NCI-H2081 (cell line): ENCODE results near the gene ZDHHC1.
"Not testable (repeated sequence)": the region's sequence is repeated elsewhere in the genome, so short reads cannot be mapped to it uniquely, and the experiment has no call there.

ENCODE experiments used
- DNase-seq, 2 experiments: peaks; one replicate each; lab custom pipeline; 2025; lab: John Stamatoyannopoulos, UW

ZDHHC1 gene

DNA sequence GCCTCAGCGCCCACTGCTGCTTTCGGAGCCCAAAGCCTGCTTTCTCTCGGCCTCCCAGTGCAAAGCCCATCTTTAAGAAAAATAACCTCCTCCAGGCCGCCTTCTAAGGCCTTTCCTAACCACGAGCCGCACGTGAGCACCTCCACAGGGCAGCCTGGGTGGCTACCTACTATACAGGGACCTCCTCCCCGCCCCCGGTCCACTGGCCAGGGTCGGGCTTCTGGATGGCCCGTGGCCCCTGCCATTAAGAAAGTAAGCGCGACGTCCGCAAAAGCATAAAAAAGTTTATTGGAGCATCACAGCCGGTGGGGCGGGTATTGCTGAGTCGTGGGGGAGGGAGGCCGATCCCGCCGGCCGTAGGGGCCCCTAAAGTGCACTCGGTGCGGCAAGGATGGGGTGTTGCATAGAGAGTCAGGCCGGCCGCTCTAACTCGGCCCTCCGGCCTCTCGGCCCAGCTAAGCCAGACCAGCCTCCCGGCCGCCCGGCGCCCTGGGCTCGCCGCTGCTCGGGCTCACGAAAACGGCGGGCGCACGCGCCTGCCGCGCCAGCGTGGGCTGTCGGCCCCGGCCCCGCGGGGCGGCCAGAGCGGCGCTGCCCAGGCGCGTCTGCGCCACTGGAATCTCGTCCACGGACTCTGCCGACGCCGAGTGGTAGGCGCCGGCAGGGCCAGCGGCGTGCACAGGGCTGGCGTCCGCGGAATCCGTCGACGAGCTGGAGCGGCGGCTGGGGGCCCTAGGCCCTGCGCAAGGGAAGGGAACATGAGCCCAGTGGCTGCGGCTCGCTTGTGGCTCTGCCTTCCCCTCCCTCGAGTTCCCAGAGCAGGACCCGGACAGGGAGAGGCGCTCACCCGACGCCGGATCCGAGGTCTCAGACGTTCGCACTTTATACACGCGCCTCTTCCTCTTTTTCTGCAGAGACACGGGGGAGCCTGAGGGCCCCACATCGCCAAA is 21.8 kb downstream of the ZDHHC1 start:
- DNase-seq = no peak

DNA sequence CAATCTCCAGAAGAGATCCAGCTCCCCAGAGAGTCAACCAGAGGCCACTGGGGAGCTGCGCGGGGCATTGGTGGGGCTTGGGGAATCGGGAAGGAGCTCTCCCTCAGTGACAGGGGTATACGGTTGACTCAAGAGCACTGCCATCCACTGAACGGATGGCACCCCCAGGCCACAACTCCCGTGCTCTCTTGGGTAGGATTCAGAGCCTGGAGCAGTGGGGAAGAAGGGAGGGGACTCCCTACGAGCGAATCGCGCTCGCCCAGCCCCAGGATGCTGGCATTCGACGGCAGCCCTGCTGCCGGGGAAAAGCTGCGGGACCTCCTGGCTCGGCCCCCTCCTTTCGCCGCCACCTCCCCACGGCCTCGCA is 22.5 kb downstream of the ZDHHC1 start:
- DNase-seq = peak; percentile 19 to 24

DNA sequence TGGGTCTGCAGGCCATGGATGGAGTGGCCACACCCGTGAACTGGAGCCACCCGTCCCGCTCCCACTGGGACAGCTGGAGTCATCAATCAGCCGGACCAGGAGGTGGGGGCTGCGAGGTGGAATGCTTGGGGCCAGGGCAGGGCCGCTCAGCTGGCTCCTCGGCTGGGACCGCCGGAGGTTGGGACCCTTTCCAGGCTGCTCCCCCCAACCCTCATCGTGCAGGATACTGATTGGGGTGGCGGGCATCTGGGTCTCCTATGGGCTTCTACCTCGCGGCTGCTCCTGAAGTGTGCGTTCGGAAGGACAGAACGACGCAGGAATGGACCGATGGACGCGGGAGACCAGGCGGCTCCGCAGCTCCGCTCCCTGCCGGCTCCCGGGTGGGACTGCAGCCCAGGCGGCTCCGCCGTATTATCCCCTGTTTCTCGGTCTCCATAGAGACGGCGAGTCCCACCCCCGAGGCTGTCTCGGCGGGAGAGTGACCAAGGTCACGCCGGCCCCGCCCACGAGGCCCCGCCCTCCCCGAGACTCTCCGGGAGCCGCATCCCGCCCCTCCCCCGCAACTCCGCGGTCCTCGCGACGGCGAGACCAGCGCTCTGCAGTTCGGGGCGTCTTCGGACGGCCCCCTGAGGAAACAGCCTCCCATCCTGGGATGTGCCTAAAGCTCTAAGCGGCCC is 23.0 kb downstream of the ZDHHC1 start, which contains the start of gene TPPP3:
TPPP3 (minus strand) TSS at position 388 of the 677 bp plus-strand sequence. CDS start 2,387 bp downstream, outside the sequence.
- DNase-seq = peak; percentile 63 to 66

DNA sequence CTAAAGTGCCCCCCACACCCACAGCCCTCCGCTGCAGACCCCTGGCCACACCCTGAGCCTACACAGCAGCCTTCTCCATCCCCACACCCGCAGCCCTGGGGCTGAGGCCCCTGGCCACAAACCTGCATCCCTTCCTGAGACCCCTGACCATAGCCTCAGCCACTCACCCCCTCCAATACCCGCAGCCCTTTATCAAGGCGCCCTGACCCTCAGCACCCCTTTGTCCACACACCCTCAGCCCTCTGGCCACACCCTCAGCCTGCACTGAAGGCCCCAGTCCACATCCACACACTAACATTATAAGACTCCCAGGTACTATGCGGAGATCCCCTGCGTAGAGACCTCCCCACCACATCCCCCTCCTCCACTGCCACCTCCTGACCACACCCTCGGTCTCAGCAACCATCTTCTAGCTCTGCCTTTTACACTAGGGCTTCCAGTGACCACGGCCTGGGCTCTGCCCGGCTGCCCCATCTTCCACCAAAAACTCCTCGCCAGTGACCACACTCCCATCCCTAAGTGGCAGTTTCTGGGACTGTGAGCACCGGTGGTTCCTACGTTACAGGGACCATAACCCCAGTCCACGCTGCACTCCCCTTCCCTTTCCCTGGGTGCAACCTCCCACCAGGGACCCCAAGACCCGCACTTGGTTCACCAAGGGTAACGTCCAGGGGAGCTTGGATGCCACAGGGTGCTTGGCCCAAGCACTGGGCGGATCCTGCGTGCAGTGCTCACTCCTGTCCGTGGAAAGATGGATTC is 23.8 kb downstream of the ZDHHC1 start:
- no peak for DNase-seq

DNA sequence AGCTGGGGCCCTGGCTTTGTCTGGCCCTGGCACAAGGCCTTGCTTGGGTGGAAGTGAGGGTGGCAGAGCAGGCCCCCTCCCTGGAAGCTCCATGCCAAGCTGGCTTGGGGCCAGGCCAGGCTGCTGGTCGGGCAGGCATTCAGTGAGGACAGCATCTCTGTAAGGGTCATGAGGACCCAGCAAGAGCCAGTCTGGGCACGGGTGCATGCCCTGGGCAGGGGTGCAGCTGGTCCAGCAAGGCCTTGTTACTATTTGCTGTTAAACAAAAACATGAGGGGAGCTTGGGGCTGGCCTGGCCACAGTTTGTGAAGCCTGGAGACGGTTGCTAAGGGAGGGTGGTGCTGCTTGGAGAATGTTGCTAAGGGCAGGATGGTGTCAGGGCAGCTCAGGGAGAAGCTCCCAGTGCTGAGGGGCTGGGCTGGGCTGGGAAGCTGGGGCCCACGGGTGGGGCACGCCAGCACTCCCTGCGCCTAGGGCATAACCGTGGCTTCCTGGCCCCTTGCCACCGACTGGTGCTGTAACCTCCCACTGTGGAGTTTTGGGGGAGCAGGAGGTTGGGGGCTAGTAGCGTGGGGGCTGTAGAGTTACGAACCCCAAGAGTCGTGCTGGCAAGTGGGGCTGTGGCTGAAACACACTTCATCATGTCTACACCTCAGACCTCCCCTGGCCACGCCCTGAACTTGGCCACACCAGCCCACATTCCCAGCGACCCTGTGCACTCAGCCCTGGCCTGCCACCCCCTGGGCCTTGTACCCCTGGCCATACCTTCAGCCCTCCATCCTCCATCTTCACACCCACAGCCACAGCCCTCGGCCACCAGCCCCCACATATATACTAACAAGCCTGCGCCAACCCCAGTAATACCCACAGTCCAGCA is 24.6 kb downstream of the ZDHHC1 start:
- DNase-seq = peak; percentile 15 to 64

DNA sequence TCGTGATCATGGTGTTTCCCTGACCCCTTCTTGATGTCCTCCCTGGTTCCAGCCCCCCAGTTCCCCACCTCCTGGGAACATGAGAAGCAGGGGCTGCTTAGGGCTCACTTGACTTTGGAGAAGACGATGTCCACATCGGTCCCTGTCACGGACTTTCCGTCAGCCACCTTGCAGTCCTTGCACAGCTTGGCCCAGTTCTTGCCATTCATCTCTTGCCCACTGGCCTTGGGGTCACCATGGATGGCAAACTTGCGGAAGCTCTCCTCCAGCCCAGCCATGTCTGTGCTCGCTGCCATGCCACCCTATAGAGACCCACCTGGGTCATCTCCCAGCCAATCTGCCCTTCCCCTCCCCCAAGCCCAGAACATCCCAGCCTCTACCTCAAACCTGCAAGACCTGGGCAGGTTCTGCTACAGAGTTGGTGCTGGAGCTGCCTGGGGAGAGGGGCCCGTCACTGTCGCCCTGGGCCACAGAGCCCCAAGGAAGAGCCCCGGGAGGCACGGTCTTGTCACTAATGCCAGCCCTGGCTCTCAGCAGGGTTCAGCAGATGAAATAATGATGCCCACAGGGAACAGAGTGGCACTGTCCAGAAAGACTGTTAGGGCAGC is 25.4 kb downstream of the ZDHHC1 start:
- no peak for DNase-seq

DNA sequence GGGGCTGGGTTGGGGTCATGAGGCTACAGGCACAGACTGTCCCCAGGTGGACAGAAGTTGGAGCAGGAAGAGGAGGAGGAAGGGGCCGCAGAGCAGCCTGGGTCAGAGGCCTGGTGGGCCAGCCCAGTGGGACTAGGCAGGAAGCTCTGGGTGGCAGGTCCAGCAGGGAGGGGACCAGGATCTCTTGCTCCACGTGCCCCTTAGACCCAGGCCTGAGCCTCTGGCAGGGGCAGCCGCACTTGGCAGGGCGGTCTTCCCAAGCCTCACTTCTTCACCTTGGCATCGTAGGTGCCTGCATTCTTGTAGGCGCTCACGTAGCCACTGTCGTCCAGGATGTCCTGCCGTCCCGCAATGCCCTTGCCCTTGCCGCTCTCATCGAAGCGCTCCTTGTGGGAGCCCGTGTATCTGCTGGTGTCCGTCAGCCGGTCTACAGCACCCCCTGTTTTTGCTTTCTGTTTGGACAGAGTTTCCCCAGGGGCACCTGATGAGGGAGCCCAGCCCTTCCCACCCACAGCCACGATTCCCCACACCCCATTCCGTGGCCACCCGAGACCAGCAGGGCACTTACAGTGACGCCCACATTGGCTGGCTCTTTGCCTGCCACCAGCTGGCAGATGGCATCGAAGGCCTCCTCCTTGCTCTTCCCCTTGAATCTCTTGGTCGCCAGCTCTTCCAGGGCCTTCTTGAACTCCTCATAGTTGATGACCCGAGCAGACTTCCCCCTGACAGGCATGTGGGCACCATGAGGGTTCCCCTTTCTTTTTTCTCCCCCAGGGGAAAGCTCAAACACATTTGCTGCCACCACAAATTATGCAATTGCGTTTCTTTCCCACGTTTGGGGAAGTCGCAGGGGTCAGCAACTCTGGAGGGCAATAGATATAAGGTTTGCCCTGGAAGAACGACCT is 26.1 kb downstream of the ZDHHC1 start:
- no peak for DNase-seq

DNA sequence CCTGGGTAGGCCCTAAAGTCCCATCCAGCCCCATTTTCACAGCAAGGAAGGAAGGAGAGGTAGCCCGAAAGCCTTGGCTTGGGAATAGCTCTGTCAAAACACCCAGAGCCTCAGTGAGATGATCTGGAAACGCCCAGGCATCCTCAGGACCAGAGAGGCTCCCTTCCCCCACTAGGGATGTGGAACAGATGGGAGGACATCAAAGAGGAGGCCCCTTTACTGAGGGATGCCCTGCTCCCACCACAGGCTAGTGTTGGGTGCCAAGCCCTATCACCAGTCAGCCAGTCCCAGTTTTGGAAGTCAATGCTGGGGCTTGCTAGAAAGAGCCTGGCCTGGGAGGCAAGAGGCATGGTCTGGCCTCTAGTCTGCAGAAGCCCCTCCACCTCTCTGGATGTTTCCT is 27.7 kb downstream of the ZDHHC1 start:
- no peak for DNase-seq

DNA sequence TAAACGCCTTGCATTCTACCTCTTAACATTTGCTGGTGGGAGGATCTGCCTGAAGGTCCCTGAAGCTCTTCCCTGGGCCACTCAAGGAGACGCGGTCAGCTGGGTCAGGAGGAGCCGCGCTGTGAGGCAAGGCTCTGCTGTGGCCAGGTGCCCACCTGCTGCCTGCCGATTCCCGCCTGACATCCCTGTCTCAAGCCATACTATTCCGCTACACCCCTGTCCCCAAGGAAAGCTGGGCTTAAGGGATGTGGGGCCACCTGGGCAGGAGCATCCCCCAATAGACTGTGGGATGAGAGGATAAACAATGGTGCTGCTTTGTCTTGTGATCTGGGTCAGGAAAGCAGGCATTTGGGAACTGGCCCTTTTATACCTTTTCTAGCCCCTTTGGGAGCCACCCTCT is 28.1 kb downstream of the ZDHHC1 start:
- DNase-seq = no peak

DNA sequence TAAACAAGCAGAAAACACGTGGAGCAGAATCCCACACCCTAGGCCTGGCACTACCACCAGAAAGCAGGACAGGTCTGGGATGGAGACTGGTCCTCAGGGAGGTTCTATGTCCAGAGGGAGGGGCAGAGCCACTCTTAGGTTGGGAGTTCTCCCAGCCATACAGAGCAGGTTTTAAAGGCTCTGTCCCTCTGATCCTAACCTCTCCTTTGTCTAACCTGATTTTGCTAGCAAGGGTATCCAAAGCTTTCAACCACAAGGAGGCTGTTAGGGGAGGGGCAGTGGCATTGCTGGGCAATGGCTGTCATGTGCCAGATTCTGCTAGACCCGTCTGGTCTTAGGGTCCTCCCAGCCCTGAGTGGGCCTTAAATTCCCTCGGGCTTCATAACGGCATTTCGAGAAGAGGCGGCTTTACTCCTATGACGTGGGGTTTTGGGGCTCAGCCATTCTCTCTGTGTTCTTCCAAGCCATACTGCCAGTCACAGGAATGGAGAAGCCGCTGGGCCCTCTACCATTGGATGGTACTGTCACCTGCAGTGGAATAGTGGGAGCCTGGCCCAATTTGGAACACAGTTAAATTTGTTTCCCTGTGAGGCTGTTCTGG is 28.7 kb downstream of the ZDHHC1 start:
- DNase-seq = no peak

DNA sequence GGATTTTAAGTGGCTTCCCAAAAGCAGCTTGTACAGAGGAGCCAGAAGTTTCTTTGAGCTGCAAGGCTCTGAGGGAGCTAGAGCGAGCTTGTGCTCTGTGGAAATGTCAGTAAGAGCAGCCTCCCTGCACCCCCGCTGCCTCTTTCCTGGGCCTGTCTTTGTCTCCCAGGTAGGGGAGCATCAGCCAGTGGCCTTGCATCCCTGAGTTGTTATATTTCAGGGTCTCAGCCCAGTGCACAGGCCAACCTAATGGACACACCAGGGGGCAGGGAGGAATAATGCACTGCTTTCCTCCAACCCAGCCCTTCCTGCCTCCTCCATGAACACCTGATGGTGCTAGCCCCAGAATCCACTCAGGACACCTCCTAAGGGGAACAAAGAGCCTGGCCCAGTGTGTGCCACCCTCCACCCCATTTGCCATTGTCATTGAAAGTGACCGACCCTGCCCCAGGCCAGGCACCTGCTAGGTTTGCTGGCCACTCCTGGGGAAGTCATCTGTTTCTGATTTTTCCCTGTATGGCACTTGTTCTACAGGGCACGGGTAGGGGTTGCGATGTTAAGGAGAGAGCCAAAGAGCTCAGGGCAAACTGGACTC is 29.3 kb downstream of the ZDHHC1 start:
- no peak for DNase-seq

DNA sequence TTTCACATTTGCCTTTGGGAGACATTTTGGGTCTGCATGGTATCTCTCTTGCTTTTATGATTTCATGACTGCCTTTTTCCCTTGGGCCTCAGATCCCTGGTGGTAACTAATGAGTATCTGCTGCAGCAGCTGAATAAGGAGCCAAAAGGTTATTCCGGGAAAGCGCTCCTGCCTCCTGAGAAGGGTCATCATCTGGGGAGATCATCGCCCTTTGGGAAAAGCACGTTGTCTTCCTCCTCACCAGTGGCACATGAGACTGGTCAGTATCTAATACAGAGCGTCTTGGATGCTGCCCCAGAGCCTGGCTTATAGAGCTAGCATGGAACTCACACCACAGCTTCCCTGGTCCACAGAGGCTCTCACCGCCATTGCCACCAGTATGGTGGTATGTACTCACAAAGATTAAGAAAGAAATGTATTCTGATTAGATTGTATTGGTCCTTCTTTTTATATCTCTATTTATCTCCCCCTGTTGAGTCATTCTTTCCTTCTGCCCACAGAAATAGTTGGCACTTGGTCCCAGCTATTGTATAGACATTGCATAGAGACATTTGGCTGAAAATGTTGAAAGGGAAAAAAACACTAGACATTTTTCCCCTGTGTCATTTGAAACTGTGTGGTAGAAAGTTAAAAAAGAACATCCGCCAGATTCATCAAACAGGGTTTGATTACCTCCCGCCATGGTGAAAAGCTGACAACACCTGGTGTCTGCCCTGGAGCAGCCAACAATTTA is 31.3 kb downstream of the ZDHHC1 start:
- peak; percentile 15 to 36 for DNase-seq

DNA sequence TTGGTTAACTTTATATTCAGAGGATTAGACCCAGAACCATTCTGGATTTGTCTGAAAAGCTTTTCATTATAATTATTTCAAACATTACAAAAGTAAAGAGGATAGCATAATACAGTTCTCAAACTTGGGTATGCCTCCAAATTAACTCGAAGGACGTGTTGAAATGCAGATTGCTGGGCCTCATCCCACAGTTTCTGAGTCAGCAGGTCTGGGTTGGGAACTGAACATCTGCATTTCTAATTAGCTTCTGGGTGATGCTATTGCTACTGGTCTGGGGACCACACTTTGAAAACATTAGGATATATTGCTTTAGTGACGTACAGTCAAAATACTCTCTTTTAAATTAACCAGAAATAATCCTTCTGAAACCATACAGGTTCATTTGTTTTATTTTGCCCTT is 33.0 kb downstream of the ZDHHC1 start:
- DNase-seq = no peak

DNA sequence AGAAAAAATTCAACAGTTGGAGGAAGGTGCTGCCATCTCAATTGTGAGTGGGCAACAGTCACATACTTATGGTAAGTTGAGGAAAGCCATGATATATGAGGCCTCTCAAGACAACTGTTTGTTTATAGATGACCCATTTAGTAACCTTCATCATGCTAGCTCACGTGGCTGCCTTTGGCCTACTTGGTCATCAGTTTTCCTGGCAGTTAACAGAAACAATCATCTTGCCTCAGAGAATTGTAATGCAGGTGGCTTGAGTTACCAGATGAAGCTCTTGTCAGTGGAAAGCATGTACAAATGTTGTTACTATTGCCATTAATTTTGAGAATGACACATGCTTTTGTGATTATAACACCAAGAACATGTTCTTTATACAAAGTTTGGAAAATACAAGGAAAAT is 37.6 kb downstream of the ZDHHC1 start:
- no peak for DNase-seq

DNA sequence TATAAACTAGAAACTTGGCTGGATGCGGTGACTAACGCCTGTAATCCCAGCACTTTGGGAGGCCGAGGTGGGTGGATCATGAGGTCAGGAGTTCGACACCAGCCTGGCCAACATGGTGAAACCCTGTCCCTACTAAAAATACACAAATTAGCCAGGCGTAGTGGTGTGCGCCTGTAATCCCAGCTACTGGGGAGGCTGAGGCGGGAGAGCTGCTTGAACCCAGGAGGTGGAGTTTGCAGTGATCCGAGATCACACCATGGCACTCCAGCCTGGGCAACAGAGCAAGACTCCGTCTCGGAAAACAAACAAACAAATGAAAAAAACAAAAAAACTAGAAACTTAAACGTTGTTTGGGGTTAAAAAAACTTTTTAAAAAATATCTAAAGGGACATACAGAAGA is 40.3 kb downstream of the ZDHHC1 start:
- DNase-seq = not testable (repeated sequence)

DNA sequence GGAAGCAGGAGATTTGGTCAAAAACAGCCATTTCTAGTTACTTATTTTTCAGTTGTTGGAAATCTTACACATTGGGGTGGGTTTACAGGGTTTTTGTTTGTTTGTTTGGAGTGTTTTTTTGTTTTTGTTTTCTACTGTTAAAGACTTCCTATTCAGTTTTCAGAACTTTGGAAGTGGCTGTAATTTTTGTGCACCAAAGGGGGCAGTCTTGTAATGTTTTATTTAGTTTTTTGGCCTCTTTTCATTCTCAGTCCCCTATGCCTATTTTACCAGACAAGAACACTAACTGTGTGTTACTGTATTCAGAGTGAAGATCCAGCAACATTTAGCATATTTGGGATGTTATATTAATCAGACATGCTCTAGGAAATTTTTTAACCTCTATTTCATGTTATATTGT is 43.6 kb downstream of the ZDHHC1 start:
- DNase-seq = peak in 1 of 2 experiments; percentile 31

DNA sequence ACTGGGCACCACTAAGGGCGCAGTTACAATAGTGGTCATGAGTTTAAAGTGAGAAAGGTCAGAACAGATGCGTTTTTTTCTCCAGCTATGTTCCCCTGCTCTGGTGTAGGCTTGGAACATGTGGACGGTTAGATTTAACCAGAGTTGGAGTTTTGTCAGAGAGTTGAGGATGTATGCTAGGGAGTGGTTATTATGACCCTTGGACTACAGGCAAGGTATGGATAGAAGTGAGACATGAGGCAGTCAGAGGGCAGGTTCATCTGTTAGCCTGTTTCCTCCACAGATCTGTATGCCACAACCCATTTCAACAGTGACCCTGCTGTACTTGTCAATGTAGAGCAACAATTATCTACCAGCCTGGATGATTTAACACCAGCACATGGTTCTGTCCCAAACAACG is 45.6 kb downstream of the ZDHHC1 start:
- DNase-seq = no peak

DNA sequence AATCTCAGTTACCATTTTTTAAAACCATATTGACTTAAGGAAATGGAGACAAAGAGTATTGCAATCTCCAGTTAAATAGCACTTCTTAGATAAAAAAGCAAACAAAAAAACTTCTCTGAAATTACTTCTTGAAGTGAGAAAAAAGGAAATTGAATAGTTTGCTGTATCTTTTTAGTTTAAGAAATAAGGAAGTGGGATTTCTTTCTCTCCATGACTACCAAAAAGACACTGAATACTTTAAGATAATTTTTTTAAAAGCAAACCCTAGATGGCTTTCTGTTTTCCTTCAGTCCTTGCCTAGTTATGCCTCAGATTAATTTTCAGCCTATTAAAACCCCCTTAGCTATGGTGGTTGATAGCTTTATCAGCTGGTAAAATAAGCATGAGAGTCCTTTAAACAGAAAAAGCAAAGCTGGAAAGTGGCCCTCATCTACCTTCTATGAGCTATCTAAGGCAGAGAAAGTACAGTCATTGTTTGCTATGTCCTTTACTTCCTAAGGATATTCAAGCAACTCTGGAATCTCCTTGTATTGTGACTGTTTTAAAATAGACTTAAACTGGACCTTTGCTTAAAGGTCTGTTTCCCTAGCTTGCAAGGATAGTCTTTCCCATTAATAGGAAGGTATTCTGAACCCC is 51.6 kb downstream of the ZDHHC1 start:
- no peak for DNase-seq
